Inferior parietal cortex (tissue), 1 donor: ENCODE results near the gene CSRNP3.

Source experiments
- DNase-seq: peaks from one replicate; pipeline ENCODE4 v3.0.0-alpha.2; 2016; ENCODE audit errors: extremely low spot score

CSRNP3 gene

GRCh38 chr2:165544897-165545296, 75.4 kb downstream of the CSRNP3 start:
- no peak for DNase-seq

GRCh38 chr2:165547900-165548299, 78.4 kb downstream of the CSRNP3 start:
- DNase-seq, result no peak

GRCh38 chr2:165549619-165550018, 80.1 kb downstream of the CSRNP3 start:
- no peak for DNase-seq

- no peak for DNase-seq
Measured at GRCh38 chr2:165558832-165559231, 89.3 kb downstream of the CSRNP3 start.

GRCh38 chr2:165560377-165560988, 91.0 kb downstream of the CSRNP3 start:
- no peak for DNase-seq

GRCh38 chr2:165561516-165561915, 92.0 kb downstream of the CSRNP3 start:
- no peak for DNase-seq

GRCh38 chr2:165562233-165562632, 92.7 kb downstream of the CSRNP3 start:
- no peak for DNase-seq

- no peak for DNase-seq
Measured at GRCh38 chr2:165563468-165564225, 94.1 kb downstream of the CSRNP3 start.

- no peak for DNase-seq
Measured at GRCh38 chr2:165566008-165566407, 96.5 kb downstream of the CSRNP3 start.

GRCh38 chr2:165567273-165567672, 97.8 kb downstream of the CSRNP3 start:
- no peak for DNase-seq

GRCh38 chr2:165568361-165568760, 98.9 kb downstream of the CSRNP3 start:
- DNase-seq, result no peak

GRCh38 chr2:165571477-165571876, 102.0 kb downstream of the CSRNP3 start:
- no peak for DNase-seq

- DNase-seq, result peak; percentile 75
Measured at GRCh38 chr2:165572151-165572550, 102.7 kb downstream of the CSRNP3 start.

- peak; percentile 78 for DNase-seq
Measured at GRCh38 chr2:165573534-165574461, 104.3 kb downstream of the CSRNP3 start.

- DNase-seq, result no peak
Measured at GRCh38 chr2:165575044-165575615, 105.6 kb downstream of the CSRNP3 start.

- no peak for DNase-seq
Measured at GRCh38 chr2:165576409-165577154, 107.1 kb downstream of the CSRNP3 start.

GRCh38 chr2:165582409-165582808, 112.9 kb downstream of the CSRNP3 start:
- DNase-seq, result no peak

GRCh38 chr2:165582863-165583506, 113.5 kb downstream of the CSRNP3 start:
- DNase-seq, result no peak

- no peak for DNase-seq
Measured at GRCh38 chr2:165584126-165584654, 114.7 kb downstream of the CSRNP3 start.

GRCh38 chr2:165586019-165586418, 116.5 kb downstream of the CSRNP3 start:
- no peak for DNase-seq
